ENCODE data around the gene TMEM185A. TPM values are rescaled to one million over a fixed set of nuclear protein-coding genes. Genes with fewer than 3 reads are reported as not detected.

TMEM185A gene
- total and polyA plus RNA-seq, 10 of the 15 experiments (the other 5 are each of a cell fraction or from before 2014, with no cell fraction given) = 2.4 to 25.1 (median 12.0) TPM

- TF ChIP-seq FOS (IDR thresholded peaks at IDR 0.05; ENCODE audit: borderline replicate concordance, extremely low read depth, insufficient read length) = no peak
Measured at GRCh38 chrX:149647505-149647904, 15.9 kb upstream of the TMEM185A start (continued).

- H3K4me1 ChIP-seq (ENCODE audit: control insufficient read depth, insufficient read depth, low read length) = no peaks in the 10 kb centered on the region
- ChIA-PET RAD21 (ENCODE audit: unreplicated experiment) (no interaction called here), SMC1A (ENCODE audit: uncharacterized antibody, unreplicated experiment) (no interaction called here), CTCF (no interaction called here), POLR2A (no interaction called here)
- intact Hi-C loops (cut with micrococcal nuclease; ENCODE audit: unreplicated experiment) = no loop called here
- no peak overlapping the region for H3K4me3 ChIP-seq
- no peak overlapping the region for H3K4me2 ChIP-seq (ENCODE audit: control insufficient read depth, insufficient read depth)
- H2AFZ ChIP-seq (ENCODE audit: control insufficient read depth, low read depth, low read length) = no peak overlapping the region
- in situ Hi-C loops (cut with MboI) = no loop called here
- no peaks in the 10 kb centered on the region for H4K20me1 ChIP-seq (ENCODE audit: control insufficient read depth, insufficient read depth)
- no peaks in the 10 kb centered on the region for H3K36me3 ChIP-seq (ENCODE audit: control insufficient read depth in 2 of 2, insufficient read depth in 2 of 2, low read length in 1 of 2)
- DNase-seq (ENCODE audit: low read depth, low spot score) (no peak), ATAC-seq (no peak), FAIRE-seq (no peak)
- no peaks in the 10 kb centered on the region for H3K79me2 ChIP-seq (ENCODE audit: control insufficient read depth, insufficient read depth, low read length)
- H3K27ac ChIP-seq (ENCODE audit: control insufficient read depth, insufficient read depth) = no peak overlapping the region
- 40% methylated on average over 4 of the region's 4 CpGs for WGBS (ENCODE audit: insufficient coverage, insufficient replicate concordance, low lambda C conversion rate, missing lambda C conversion rate)
- no TSS peak for BruUV-seq (replicated peaks)
- no peaks in the 10 kb centered on the region for H3K27me3 ChIP-seq (replicated peaks in 1 of 2; ENCODE audit: control insufficient read depth in 2 of 2, insufficient read depth in 2 of 2, low read length in 1 of 2)
- no peaks in the 10 kb centered on the region; the same call in 2 of the 3 replicates for H3K9me3 ChIP-seq (replicated peaks; ENCODE audit: control insufficient read depth, insufficient read depth, low read length)
- no peak overlapping the region for H3K9ac ChIP-seq (ENCODE audit: control insufficient read depth, insufficient read depth, low read length)
- TF ChIP-seq YBX1 (IDR thresholded peaks at IDR 0.05) (no peak), FOXK2 (IDR thresholded peaks at IDR 0.05) (no peak), SIX5 (IDR thresholded peaks at IDR 0.05; ENCODE audit: low read depth, low read length, severe bottlenecking) (no peak), JUND (IDR thresholded peaks at IDR 0.05; ENCODE audit: low read depth, low read length) (no peak), IRF3 (IDR thresholded peaks at IDR 0.05) (no peak), NR2F1 (conservative IDR thresholded peaks at IDR 0.05) (no peak), NKRF (conservative IDR thresholded peaks at IDR 0.05) (no peak), MTA2 (IDR thresholded peaks at IDR 0.05; ENCODE audit: low read depth) (no peak), RCOR1 (conservative IDR thresholded peaks at IDR 0.05; ENCODE audit: low read depth, low read length) (no peak), CHD4 (IDR thresholded peaks at IDR 0.05) (no peak), IKZF2 (IDR thresholded peaks at IDR 0.05) (no peak)
Measured at GRCh38 chrX:149643496-149643895, 11.9 kb upstream of the TMEM185A start.

Data from GM12878 (cell line).